Measurements from ENCODE around the gene LYPD5. TPM values are rescaled to one million over a fixed set of nuclear protein-coding genes. Genes with fewer than 3 reads are reported as not detected.

The LYPD5 gene
- polyA plus RNA-seq, 2 of the 4 experiments (the other 2 are of a cell fraction), result 0.09 to 0.12 TPM

DNA sequence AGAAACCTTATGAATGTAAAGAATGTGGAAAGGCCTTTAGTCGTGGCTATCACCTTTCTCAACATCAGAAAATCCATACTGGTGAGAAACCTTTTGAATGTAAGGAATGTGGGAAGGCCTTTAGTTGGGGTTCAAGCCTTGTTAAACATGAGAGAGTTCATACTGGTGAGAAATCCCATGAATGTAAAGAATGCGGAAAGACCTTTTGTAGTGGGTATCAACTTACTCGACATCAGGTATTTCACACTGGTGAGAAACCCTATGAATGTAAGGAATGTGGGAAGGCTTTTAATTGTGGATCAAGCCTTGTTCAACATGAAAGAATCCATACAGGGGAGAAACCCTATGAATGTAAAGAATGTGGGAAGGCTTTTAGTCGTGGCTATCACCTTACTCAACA lies 45.6 kb upstream of the LYPD5 start:
- no peak overlapping the region for H3K4me3 ChIP-seq
- ChIA-PET POLR2A (no interaction called here), CTCF (no interaction called here)
- no peak overlapping the region for H3K27ac ChIP-seq
- H3K4me1 ChIP-seq, result no peaks in the 10 kb centered on the region
- no peak overlapping the region for H3K4me2 ChIP-seq
- TF ChIP-seq CBX8 (IDR thresholded peaks at IDR 0.05), result no peak
- TF ChIP-seq RARB (CRISPR knock-in tag; IDR thresholded peaks at IDR 0.05), result no peak
- TF ChIP-seq, protein P1, sequence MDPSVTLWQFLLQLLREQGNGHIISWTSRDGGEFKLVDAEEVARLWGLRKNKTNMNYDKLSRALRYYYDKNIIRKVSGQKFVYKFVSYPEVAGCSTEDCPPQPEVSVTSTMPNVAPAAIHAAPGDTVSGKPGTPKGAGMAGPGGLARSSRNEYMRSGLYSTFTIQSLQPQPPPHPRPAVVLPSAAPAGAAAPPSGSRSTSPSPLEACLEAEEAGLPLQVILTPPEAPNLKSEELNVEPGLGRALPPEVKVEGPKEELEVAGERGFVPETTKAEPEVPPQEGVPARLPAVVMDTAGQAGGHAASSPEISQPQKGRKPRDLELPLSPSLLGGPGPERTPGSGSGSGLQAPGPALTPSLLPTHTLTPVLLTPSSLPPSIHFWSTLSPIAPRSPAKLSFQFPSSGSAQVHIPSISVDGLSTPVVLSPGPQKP (IDR thresholded peaks at IDR 0.05; ENCODE audit: low read depth, low read length), result no peak
- no peak for TF ChIP-seq MAZ (IDR thresholded peaks at IDR 0.05; ENCODE audit: borderline replicate concordance, low read depth, low read length)
- no peak for TF ChIP-seq NR3C1 (IDR thresholded peaks at IDR 0.05)
- no peak for TF ChIP-seq TFCP2L1 (CRISPR knock-in tag; IDR thresholded peaks at IDR 0.05)
- TF ChIP-seq HOXB5 (CRISPR knock-in tag; IDR thresholded peaks at IDR 0.05), result no peak
- TF ChIP-seq FOSL2 (IDR thresholded peaks at IDR 0.05), result no peak
- no peak for TF ChIP-seq FOSL2 (CRISPR knock-in tag; IDR thresholded peaks at IDR 0.05)
- no peak for TF ChIP-seq PHF8 (IDR thresholded peaks at IDR 0.05; ENCODE audit: borderline replicate concordance, low read depth)
- TF ChIP-seq HOXB13 (CRISPR knock-in tag; IDR thresholded peaks at IDR 0.05; ENCODE audit: low read depth), result no peak
- no peak for TF ChIP-seq SMC3 (IDR thresholded peaks at IDR 0.05)
- FAIRE-seq (peak; percentile 54), ATAC-seq (no peak), DNase-seq (ENCODE audit: low read depth in 1 of 2, low spot score in 1 of 2) (no peak)
- WGBS (ENCODE audit: missing lambda C conversion rate), result 64% methylated on average over 4 of the region's 4 CpGs
- peaks cover 96% of the 10 kb centered on the region for H3K9me3 ChIP-seq

DNA sequence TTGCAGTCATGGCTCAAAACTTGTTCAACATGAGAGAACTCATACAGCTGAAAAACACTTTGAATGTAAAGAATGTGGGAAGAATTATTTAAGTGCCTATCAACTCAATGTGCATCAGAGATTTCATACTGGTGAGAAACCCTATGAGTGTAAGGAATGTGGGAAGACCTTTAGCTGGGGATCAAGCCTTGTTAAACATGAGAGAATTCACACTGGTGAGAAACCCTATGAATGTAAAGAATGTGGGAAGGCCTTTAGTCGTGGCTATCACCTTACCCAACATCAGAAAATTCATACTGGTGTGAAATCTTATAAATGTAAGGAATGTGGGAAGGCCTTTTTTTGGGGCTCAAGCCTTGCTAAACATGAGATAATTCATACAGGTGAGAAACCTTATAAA lies 45.0 kb upstream of the LYPD5 start:
- POLR2A ChIA-PET, result no interaction called here
- no peaks in the 10 kb centered on the region for H3K4me1 ChIP-seq
- peaks cover 96% of the 10 kb centered on the region for H3K9me3 ChIP-seq
- ATAC-seq (no peak), FAIRE-seq (peak; percentile 85), DNase-seq (ENCODE audit: low read depth in 1 of 2, low spot score in 1 of 2) (peak in 1 of 2 experiments; percentile 19)
- no peak for TF ChIP-seq JUN (IDR thresholded peaks at IDR 0.05)
- TF ChIP-seq GATA3 (IDR thresholded peaks at IDR 0.05; ENCODE audit: borderline replicate concordance), result peak; percentile 71; the same call in 1 of the 2 replicates
- no peak overlapping the region for H3K27ac ChIP-seq
- no peak overlapping the region for H3K4me3 ChIP-seq
- CTCF ChIA-PET, result no interaction called here
- 79% methylated on average over 1 of the region's 1 CpG for WGBS (ENCODE audit: missing lambda C conversion rate)
- no peak overlapping the region for H3K4me2 ChIP-seq

DNA sequence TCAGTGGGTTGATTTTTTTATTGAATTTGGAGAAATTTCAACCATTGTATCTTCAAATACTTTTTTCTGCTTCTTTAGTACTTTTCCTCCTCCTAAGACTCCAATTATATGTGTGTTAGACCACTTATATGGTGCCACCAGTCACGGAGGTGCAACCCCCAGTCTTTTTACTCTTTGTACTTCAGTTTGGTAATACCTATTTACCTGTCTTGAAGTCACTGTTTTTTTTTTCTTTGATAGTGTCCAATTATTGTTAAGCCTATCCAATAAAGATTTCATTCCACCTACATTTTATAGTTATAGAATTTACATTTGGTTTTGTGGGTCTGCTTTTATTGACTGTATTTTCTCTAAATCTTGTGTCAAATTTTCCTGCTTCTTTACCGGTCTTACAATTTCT lies 39.8 kb upstream of the LYPD5 start:
- H3K4me3 ChIP-seq, result no peak overlapping the region
- DNase-seq (ENCODE audit: low read depth in 1 of 2, low spot score in 1 of 2) (peak in 1 of 2 experiments; percentile 36), FAIRE-seq (no peak), ATAC-seq (no peak)
- 61% methylated on average over 2 of the region's 2 CpGs for WGBS (ENCODE audit: missing lambda C conversion rate)
- no peak overlapping the region for H3K4me2 ChIP-seq
- POLR2A ChIA-PET, result no interaction called here
- TF ChIP-seq RFX5 (IDR thresholded peaks at IDR 0.05) (no peak), KDM1A (IDR thresholded peaks at IDR 0.05; ENCODE audit: low read depth) (no peak), EHMT2 (IDR thresholded peaks at IDR 0.05; ENCODE audit: low read depth) (no peak), NPAS2 (CRISPR knock-in tag; IDR thresholded peaks at IDR 0.05; ENCODE audit: borderline replicate concordance) (no peak), TFCP2L1 (CRISPR knock-in tag; IDR thresholded peaks at IDR 0.05) (no peak), HOXA7 (CRISPR knock-in tag; IDR thresholded peaks at IDR 0.05) (no peak), JUN (IDR thresholded peaks at IDR 0.05) (no peak), NR3C1 (IDR thresholded peaks at IDR 0.05) (no peak), HEYL (CRISPR knock-in tag; IDR thresholded peaks at IDR 0.05) (no peak), EHF (CRISPR knock-in tag; IDR thresholded peaks at IDR 0.05) (no peak), RNF2 (IDR thresholded peaks at IDR 0.05; ENCODE audit: borderline replicate concordance, low read depth) (no peak), ESRRA (IDR thresholded peaks at IDR 0.05; ENCODE audit: borderline replicate concordance, low read length) (no peak)
- TF ChIP-seq, protein P2, sequence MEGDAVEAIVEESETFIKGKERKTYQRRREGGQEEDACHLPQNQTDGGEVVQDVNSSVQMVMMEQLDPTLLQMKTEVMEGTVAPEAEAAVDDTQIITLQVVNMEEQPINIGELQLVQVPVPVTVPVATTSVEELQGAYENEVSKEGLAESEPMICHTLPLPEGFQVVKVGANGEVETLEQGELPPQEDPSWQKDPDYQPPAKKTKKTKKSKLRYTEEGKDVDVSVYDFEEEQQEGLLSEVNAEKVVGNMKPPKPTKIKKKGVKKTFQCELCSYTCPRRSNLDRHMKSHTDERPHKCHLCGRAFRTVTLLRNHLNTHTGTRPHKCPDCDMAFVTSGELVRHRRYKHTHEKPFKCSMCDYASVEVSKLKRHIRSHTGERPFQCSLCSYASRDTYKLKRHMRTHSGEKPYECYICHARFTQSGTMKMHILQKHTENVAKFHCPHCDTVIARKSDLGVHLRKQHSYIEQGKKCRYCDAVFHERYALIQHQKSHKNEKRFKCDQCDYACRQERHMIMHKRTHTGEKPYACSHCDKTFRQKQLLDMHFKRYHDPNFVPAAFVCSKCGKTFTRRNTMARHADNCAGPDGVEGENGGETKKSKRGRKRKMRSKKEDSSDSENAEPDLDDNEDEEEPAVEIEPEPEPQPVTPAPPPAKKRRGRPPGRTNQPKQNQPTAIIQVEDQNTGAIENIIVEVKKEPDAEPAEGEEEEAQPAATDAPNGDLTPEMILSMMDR (IDR thresholded peaks at IDR 0.05), result no peak
- TF ChIP-seq, protein P3, sequence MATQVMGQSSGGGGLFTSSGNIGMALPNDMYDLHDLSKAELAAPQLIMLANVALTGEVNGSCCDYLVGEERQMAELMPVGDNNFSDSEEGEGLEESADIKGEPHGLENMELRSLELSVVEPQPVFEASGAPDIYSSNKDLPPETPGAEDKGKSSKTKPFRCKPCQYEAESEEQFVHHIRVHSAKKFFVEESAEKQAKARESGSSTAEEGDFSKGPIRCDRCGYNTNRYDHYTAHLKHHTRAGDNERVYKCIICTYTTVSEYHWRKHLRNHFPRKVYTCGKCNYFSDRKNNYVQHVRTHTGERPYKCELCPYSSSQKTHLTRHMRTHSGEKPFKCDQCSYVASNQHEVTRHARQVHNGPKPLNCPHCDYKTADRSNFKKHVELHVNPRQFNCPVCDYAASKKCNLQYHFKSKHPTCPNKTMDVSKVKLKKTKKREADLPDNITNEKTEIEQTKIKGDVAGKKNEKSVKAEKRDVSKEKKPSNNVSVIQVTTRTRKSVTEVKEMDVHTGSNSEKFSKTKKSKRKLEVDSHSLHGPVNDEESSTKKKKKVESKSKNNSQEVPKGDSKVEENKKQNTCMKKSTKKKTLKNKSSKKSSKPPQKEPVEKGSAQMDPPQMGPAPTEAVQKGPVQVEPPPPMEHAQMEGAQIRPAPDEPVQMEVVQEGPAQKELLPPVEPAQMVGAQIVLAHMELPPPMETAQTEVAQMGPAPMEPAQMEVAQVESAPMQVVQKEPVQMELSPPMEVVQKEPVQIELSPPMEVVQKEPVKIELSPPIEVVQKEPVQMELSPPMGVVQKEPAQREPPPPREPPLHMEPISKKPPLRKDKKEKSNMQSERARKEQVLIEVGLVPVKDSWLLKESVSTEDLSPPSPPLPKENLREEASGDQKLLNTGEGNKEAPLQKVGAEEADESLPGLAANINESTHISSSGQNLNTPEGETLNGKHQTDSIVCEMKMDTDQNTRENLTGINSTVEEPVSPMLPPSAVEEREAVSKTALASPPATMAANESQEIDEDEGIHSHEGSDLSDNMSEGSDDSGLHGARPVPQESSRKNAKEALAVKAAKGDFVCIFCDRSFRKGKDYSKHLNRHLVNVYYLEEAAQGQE (IDR thresholded peaks at IDR 0.05), result no peak
- H3K9me3 ChIP-seq, result peaks cover 94% of the 10 kb centered on the region
- H3K27ac ChIP-seq, result no peak overlapping the region
- CTCF ChIA-PET, result no interaction called here
- no peaks in the 10 kb centered on the region for H3K4me1 ChIP-seq
